Esophagus muscularis mucosa (tissue), 4 donors: Measurements from ENCODE around the gene C13orf46.

Source experiments
- CTCF ChIP-seq, 3 experiments: fragments of 200-600 bp in 2 of 3; fragments of 450-650 bp in 1 of 3; sonication (generic) in 2 of 3; IDR thresholded peaks; one replicate each; pipeline ENCODE4 v1.5.1; 2017 to 2019; ENCODE audit warnings: antibody characterized with exemption in 3 of 3, mild to moderate bottlenecking in 2 of 3, moderate library complexity in 1 of 3
- EP300 ChIP-seq: sonication (generic); formaldehyde crosslinking; IDR thresholded peaks from one replicate; pipeline ENCODE4 v1.6.1; 2017; ENCODE audit warnings: antibody characterized with exemption
- POLR2A ChIP-seq: fragments of 450-650 bp; IDR thresholded peaks from one replicate; pipeline ENCODE4 v1.6.1; 2017; ENCODE audit warnings: antibody characterized with exemption, moderate library complexity, mild to moderate bottlenecking, low read depth
- POLR2AphosphoS5 ChIP-seq, 2 donors: sonication (generic); formaldehyde crosslinking; IDR thresholded peaks; one replicate each; pipeline ENCODE4 v1.6.1; 2017; ENCODE audit warnings: antibody characterized with exemption in 2 of 2

DNA sequence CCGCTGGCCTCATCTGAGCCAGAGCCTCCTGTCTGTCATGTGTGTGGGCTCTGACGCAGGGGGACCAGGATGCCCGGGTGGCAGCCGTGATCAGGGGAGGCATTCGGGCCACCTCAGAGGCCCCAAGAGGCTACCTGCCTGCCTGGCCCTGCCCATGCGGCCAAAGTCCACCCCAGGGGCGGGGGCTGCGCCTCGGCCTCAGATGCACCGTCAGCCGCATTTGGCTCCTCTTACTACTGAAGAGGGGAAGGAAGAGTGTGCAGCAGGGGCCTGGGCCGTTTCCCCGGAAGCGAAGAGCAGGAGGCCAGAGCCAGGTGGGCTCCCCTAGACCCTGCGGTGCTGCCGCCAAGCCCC is 34.0 kb downstream of the C13orf46 start:
- TF ChIP-seq POLR2AphosphoS5 (IDR thresholded peaks at IDR 0.05) (no peak), CTCF (IDR thresholded peaks at IDR 0.05) (no peak), POLR2A (no peak), EP300 (no peak)
